CD4-positive, alpha-beta memory T cell (primary cell): Measurements from ENCODE around the gene UAP1L1. TPM values are rescaled to one million over a fixed set of nuclear protein-coding genes. Genes with fewer than 3 reads are reported as not detected.

Experiments used
- CTCF ChIA-PET: fragments of 350-600 bp; sonication (Branson Sonifier 250); formaldehyde crosslinking; loops from one replicate; lab custom pipeline; 2021; ENCODE audit warnings: inconsistent platforms; ENCODE audit not compliant: partially characterized antibody; lab: Charles Lee
- POLR2A ChIA-PET: fragments of 350-600 bp; sonication (Branson Sonifier 250); formaldehyde crosslinking; loops from one replicate; lab custom pipeline; 2021; ENCODE audit not compliant: partially characterized antibody; lab: Charles Lee
- DNase-seq, 5 donors: peaks; one replicate each; pipeline versions ENCODE4 v3.0.0 to v3.0.0-alpha.2; 2020 to 2022; ENCODE audit warnings: mixed read lengths in 1 of 5
- H3K27ac ChIP-seq: one replicate; pipeline ENCODE4 v1.7.0; 2013; ENCODE audit warnings: low read depth, low read length
- H3K27me3 ChIP-seq: 2 replicates; pipeline ENCODE4 v1.7.0; 2013; ENCODE audit warnings: mild to moderate bottlenecking, low read length, moderate library complexity; ENCODE audit not compliant: insufficient read depth
- H3K36me3 ChIP-seq: 2 replicates; pipeline ENCODE4 v1.7.0; 2013; ENCODE audit warnings: mild to moderate bottlenecking, low read length, moderate library complexity; ENCODE audit not compliant: insufficient read depth
- H3K4me1 ChIP-seq: 2 replicates; pipeline ENCODE4 v1.7.0; 2013; ENCODE audit warnings: mild to moderate bottlenecking, low read length, moderate library complexity; ENCODE audit not compliant: insufficient read depth
- H3K4me3 ChIP-seq, 2 donors: one replicate each; pipeline ENCODE4 v1.7.0; 2013; ENCODE audit warnings: low read length in 2 of 2, mild to moderate bottlenecking in 1 of 2
- H3K9me3 ChIP-seq, 2 donors: one replicate each; pipeline ENCODE4 v1.7.0; 2013; ENCODE audit warnings: low read length in 2 of 2, control low read depth in 1 of 2; ENCODE audit not compliant: control insufficient read depth in 1 of 2
- H3K27ac Mint-ChIP-seq, 7 donors: one replicate each; pipeline ENCODE4 v1.8.0; 2020 to 2021; ENCODE audit warnings: mixed read lengths in 7 of 7, mild to moderate bottlenecking in 6 of 7, inconsistent platforms in 3 of 7, moderate library complexity in 3 of 7
- H3K27me3 Mint-ChIP-seq, 2 donors: one replicate each; pipeline ENCODE4 v1.8.0; 2020 to 2021; ENCODE audit warnings: mixed read lengths in 2 of 2
- H3K36me3 Mint-ChIP-seq, 2 donors: one replicate each; pipeline ENCODE4 v1.8.0; 2020 to 2021; ENCODE audit warnings: mixed read lengths in 2 of 2, inconsistent platforms in 1 of 2, mild to moderate bottlenecking in 1 of 2
- H3K4me1 Mint-ChIP-seq, 4 donors: one replicate each; pipeline ENCODE4 v1.8.0; 2020 to 2021; ENCODE audit warnings: mixed read lengths in 4 of 4, mild to moderate bottlenecking in 1 of 4
- H3K4me3 Mint-ChIP-seq, 8 donors: one replicate each; pipeline ENCODE4 v1.8.0; 2020 to 2021; ENCODE audit warnings: mixed read lengths in 8 of 8, mild to moderate bottlenecking in 7 of 8, moderate library complexity in 6 of 8, inconsistent platforms in 3 of 8
- H3K9me3 Mint-ChIP-seq, 8 donors: one replicate each; pipeline ENCODE4 v1.8.0; 2020 to 2021; ENCODE audit warnings: mixed read lengths in 8 of 8, mild to moderate bottlenecking in 5 of 8, inconsistent platforms in 3 of 8, moderate library complexity in 1 of 8
- intact Hi-C: fragments of 100-400 bp; cut with micrococcal nuclease; formaldehyde crosslinking; loops from one replicate; pipeline ENCODE4 v1.15.1; 2023
- polyA plus RNA-seq, 2 donors: library from polyadenylated mRNA; unstranded; fragments of 300-500 nt; fragmentation: Illumina TruSeq; gene quantifications; one replicate each; pipeline ENCODE4 v1.2.3, GENCODE V29; 2021
- total RNA-seq, 2 experiments: library from RNA; stranded (reverse); gene quantifications; one replicate each; pipeline ENCODE4 v1.2.3, GENCODE V29; 2021

The UAP1L1 gene
- total and polyA plus RNA-seq, 4 experiments from 2014 or later: 0.81 to 12.5 (median 6.8) TPM

DNA sequence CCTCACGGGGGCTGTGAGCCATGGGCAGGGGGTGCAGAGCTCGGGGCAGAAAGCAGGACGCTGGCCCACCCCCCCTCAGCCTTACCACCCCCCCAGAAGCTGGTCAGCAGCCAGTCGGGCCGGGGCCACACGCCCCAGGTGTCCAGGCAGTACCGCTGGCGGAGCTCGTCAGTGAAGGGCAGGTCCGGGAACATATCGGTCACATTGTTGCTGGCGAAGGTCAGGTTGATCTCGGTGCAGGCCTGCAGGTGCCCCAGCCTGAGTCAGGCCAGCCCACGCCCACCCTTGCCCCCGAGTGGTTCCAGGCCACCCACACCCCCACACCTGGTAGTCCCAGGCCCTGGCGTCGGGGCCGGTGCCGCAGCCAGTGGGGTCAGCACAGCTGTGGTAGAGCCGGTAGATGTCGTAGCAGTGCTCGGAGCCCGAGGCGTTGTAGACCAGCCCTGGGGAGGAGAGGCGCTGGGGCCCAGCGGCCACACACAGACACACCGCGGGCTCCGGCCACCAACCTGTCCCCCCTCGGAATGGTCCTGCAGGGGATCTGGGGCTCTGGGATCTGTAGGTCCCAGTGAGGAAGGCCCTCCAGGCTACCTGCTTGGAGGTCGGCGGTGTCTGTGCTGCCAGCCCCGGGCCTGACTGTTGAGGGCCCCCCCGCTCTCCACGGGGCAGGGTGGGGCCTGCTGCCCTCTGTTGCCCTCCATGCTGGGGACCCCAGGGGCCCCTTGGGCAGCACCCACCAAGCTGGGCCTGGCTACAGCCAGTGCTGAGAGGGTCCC is 34.7 kb downstream of the UAP1L1 start:
- Histone ChIP-seq H3K27me3 (no peaks in the 10 kb centered on the region), H3K9me3 (no peaks in the 10 kb centered on the region), H3K4me3 (no peak overlapping the region), H3K27ac (no peak overlapping the region), H3K36me3 (peaks cover 16% of the 10 kb centered on the region), H3K4me1 (peaks cover 16% of the 10 kb centered on the region)
- intact Hi-C loops: no loop called here
- POLR2A ChIA-PET: interaction anchor here (1.3 to 3.6 kb wide), 4 partner anchors 16 to 105 kb away, joined by 3 to 36 read pairs (median 16); partner anchors contain the start of gene MAN1B1
- Mint-ChIP-seq H3K36me3 (peaks cover 0 to 15% of the 10 kb centered on the region in 2 donors), H3K27me3 (no peaks in the 10 kb centered on the region), H3K4me3 (no peak overlapping the region), H3K4me1 (peaks cover 0 to 9% (median 2%) of the 10 kb centered on the region in 4 donors), H3K9me3 (no peaks in the 10 kb centered on the region), H3K27ac (peak overlapping the region in 3 of 7 donors; percentile 29 to 61 (median 30))
- DNase-seq: no peak
- CTCF ChIA-PET: interaction anchor here (2.4 to 2.6 kb wide), 2 partner anchors 16 to 115 kb away, joined by 6 to 13 read pairs; partner anchors contain the start of gene RNF224

DNA sequence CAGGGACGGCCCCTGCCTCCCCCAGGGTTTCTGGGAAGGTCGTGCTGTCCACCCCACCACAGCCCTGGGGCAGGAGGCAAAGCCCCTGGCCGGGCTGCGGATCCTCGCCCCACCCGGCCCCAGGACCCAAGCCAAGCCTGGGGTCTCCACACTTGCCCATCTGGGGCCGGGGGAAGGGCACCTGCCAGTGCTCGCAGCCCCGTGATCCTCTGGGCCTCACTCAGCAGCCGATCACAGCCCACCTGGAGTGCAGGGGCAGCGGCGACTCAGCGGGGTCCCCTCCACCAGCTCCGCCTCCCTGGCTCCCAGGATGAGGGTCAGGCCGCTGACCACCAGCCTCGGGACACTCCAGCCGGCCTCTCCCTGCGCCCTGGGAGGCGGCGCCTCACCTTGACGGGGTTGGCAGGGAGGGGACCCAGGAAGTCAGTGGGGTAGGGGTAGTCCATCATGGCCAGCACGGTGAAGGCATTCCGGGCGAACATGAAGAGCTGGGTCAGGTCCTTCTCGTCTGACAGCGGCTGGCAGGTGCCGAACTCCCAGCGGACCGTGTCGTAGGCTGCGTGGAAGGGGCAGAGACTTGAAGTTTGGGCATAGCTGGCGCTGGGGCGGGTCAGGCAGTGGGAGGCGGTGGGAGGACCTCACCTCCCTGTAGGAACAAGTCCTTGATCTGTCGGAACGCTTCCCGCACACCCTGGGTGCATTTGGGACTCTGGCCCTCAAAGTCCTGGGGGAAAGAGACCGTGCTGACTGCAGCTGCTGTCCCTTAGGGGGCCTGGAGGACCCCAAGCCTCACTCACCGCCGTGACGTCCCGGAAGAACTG is 35.5 kb downstream of the UAP1L1 start:
- Histone ChIP-seq H3K4me3 (no peak overlapping the region), H3K27ac (peak overlapping the region; percentile 26), H3K27me3 (no peaks in the 10 kb centered on the region), H3K9me3 (no peaks in the 10 kb centered on the region), H3K4me1 (peaks cover 16% of the 10 kb centered on the region), H3K36me3 (peaks cover 13% of the 10 kb centered on the region)
- ChIA-PET POLR2A (interaction anchor here (0.7 to 3.6 kb wide), 8 partner anchors 17 to 305 kb away, joined by 3 to 36 read pairs (median 6); partner anchors contain the start of genes MAN1B1, RABL6, TUBB4B and UAP1L1), CTCF (interaction anchor here (2.4 to 2.6 kb wide), 2 partner anchors 17 to 114 kb away, joined by 6 to 13 read pairs; partner anchors contain the start of gene RNF224)
- DNase-seq: no peak
- Mint-ChIP-seq H3K27me3 (no peaks in the 10 kb centered on the region), H3K36me3 (peaks cover 0 to 15% of the 10 kb centered on the region in 2 donors), H3K9me3 (no peaks in the 10 kb centered on the region), H3K4me3 (peak overlapping the region in 7 of 8 donors; percentile 61 to 78 (median 67)), H3K4me1 (peaks cover 0 to 9% (median 2%) of the 10 kb centered on the region in 4 donors), H3K27ac (peak overlapping the region in 4 of 7 donors; percentile 50 to 82 (median 67))
- intact Hi-C loops: no loop called here

DNA sequence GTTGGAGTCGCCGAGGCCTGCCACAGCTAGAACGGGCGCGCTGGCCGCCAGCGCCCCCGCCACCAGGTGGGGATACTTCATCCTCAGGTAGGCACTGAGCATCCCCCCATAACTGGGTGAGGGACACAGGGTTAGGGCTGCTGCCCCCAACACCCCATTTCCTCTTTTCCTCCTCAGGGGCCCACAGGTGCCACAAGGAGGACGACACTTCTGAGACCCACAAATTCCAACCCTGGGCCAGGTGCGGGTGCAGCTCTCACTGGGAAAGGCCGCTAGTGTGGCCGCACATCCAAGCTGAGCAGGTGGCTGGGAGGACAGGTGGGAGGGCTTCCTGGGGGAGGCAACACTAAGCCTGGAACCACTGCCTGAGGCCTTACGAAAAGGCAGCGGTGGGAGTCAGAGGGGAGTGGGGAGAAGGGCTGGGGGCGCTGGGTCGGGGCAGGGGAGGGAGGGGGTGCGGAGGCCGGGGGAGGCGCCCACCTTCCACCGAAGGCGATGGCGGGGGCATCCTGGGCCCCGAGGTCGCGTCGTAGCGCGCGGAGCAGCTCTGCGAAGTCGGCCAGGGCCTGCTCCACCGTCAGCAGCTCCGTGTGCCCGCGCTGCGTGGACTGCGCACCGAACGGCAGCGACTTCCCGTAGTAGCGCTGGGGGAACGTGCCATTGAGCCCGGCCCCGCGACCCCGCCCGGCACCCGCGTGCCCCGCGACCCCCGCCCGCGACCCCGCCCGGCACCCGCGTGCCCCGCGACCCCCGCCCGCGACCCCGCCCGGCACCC is 36.3 kb downstream of the UAP1L1 start:
- Mint-ChIP-seq H3K27me3 (no peaks in the 10 kb centered on the region), H3K4me1 (peaks cover 0 to 9% (median 2%) of the 10 kb centered on the region in 4 donors), H3K4me3 (peak overlapping the region; percentile 39 to 78 (median 66)), H3K27ac (peak overlapping the region in 6 of 7 donors; percentile 27 to 78 (median 42)), H3K36me3 (peaks cover 0 to 13% of the 10 kb centered on the region in 2 donors), H3K9me3 (no peaks in the 10 kb centered on the region)
- Histone ChIP-seq H3K27me3 (no peaks in the 10 kb centered on the region), H3K36me3 (peaks cover 8% of the 10 kb centered on the region), H3K4me1 (peaks cover 16% of the 10 kb centered on the region), H3K9me3 (no peaks in the 10 kb centered on the region), H3K4me3 (no peak overlapping the region), H3K27ac (peak overlapping the region; percentile 26)
- intact Hi-C loops: loop anchor here (1.0 kb wide), 1 partner anchor 18 kb away; no protein-coding TSS in a partner anchor
- peak in 2 of 5 donors; percentile 19 to 40 for DNase-seq
- ChIA-PET POLR2A (interaction anchor here (0.6 to 3.6 kb wide), 12 partner anchors 16 to 306 kb away, joined by 3 to 36 read pairs (median 4); partner anchors contain the start of genes MAN1B1, RABL6, RNF208 and SSNA1), CTCF (interaction anchor here (2.4 to 2.6 kb wide), 2 partner anchors 18 to 113 kb away, joined by 6 to 13 read pairs; partner anchors contain the start of gene RNF224)

DNA sequence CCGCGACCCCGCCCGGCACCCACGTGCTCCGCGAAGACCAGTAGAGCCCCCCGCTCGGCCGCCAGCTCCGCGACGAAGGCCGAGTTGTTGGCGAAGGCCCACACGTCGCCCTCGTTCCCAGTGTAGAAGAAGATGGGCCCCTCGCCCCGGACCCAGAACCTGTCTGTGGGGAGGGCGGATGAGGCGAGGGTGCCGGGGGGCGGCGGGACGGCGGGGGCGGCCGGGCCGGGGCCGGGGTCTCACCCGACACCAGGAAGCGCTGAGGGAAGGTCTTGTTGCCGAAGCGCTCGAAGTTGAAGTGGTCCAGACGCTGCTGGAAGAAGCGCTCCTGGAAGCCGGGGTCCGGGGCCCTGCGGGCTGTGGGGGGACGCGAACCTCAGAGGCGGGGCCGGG is 36.9 kb downstream of the UAP1L1 start:
- H3K27ac Mint-ChIP-seq: no peak overlapping the region
- no peak for DNase-seq
- Histone ChIP-seq H3K4me3 (peak overlapping the region in 1 of 2 donors; percentile 43), H3K9me3 (no peaks in the 10 kb centered on the region), H3K27me3 (no peaks in the 10 kb centered on the region), H3K4me1 (peaks cover 16% of the 10 kb centered on the region), H3K27ac (peak overlapping the region; percentile 58), H3K36me3 (peaks cover 4% of the 10 kb centered on the region)
- H3K27me3 Mint-ChIP-seq: no peaks in the 10 kb centered on the region
- intact Hi-C loops: loop anchor here (1.0 kb wide), 1 partner anchor 19 kb away; no protein-coding TSS in a partner anchor
- peak overlapping the region in 6 of 8 donors; percentile 40 to 74 (median 62) for H3K4me3 Mint-ChIP-seq
- peaks cover 0 to 14% (median 2%) of the 10 kb centered on the region in 4 donors for H3K4me1 Mint-ChIP-seq
- peaks cover 0 to 7% of the 10 kb centered on the region in 2 donors for H3K36me3 Mint-ChIP-seq
- no peaks in the 10 kb centered on the region for H3K9me3 Mint-ChIP-seq
- CTCF ChIA-PET: interaction anchor here (1.3 to 2.4 kb wide), 4 partner anchors 18 to 122 kb away, joined by 4 to 13 read pairs (median 6); partner anchors contain the start of gene MAN1B1
- POLR2A ChIA-PET: interaction anchor here (0.6 to 3.6 kb wide), 11 partner anchors 15 to 127 kb away, joined by 3 to 36 read pairs (median 5); partner anchors contain the start of genes MAN1B1, RNF208, SSNA1 and TUBB4B

DNA sequence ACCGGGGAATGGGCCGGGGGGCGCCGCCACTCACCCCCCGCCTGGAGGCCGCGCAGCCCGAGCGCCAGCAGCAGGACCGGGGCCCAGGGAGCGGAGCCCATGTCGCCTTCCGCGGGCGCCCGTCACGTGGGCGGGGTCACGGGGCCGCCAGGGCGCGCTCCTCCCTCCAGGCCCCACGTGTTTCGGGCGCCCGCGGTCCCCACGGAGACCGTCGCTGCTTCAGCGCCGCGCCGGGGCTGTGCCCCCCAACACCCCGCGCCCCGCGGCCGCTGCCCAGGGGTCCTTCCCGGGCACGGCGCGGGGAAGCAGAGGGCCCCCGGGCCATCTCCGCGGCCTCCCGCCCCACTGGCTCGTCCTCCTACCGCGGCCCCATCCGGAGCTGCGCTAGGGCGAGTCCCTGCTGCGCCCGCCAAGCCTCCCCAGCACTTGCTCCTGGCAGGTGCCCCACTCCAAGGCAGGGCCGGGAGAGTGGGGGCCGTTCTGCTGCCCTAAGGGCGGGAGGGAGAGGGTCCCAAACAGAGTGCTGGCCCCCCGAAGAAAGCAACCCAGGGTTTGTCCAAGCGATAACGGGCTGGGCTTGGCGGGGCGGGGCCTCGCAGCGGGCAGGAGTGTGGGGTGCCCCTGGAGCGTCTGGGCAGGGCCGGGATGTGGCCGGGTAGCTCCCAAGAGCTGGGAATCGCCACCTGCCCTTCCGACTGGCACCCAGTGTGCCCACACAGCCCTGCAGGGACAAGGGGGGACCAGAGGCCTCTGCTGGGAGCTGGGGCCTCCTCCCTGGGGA is 37.5 kb downstream of the UAP1L1 start, which contains the start of gene DPP7:
Gene DPP7, minus strand, starts transcription at position 121 of the 781 bp plus-strand sequence. Its CDS starts 20 bp downstream, at position 101.
- intact Hi-C loops: loop anchor here (1.0 kb wide), 1 partner anchor 20 kb away; no protein-coding TSS in a partner anchor
- peaks cover 0 to 2% (median 0%) of the 10 kb centered on the region in 8 donors for H3K9me3 Mint-ChIP-seq
- no peaks in the 10 kb centered on the region for H3K27me3 Mint-ChIP-seq
- Histone ChIP-seq H3K27ac (peak within 1 kb of the TSS; percentile 58), H3K9me3 (no peaks in the 10 kb centered on the region), H3K4me1 (peaks cover 16% of the 10 kb centered on the region), H3K36me3 (no peaks in the 10 kb centered on the region), H3K27me3 (no peaks in the 10 kb centered on the region), H3K4me3 (peak within 1 kb of the TSS in 1 of 2 donors; percentile 43)
- peak; percentile 79 to 83 (median 80) for DNase-seq
- ChIA-PET CTCF (interaction anchor here (1.0 to 1.4 kb wide), 5 partner anchors 19 to 122 kb away, joined by 3 to 7 read pairs (median 4); partner anchors contain the start of genes CYSRT1, MAN1B1 and RNF224), POLR2A (interaction anchor here (0.9 to 3.6 kb wide), 11 partner anchors 13 to 126 kb away, joined by 3 to 36 read pairs (median 5); partner anchors contain the start of genes MAN1B1, RNF208, RNF224 and TUBB4B)
- peaks cover 0 to 17% (median 2%) of the 10 kb centered on the region in 4 donors for H3K4me1 Mint-ChIP-seq
- peaks cover 0 to 6% of the 10 kb centered on the region in 2 donors for H3K36me3 Mint-ChIP-seq
- H3K4me3 Mint-ChIP-seq: peak within 1 kb of the TSS; percentile 39 to 78 (median 66)
- H3K27ac Mint-ChIP-seq: peak within 1 kb of the TSS in 4 of 7 donors; percentile 30 to 50 (median 42)
